GM21619 (cell line): Measurements from ENCODE around the gene C17orf78.
"Not testable (repeated sequence)": the region's sequence is repeated elsewhere in the genome, so short reads cannot be mapped to it uniquely, and the experiment has no call there.

Experiments used
- ATAC-seq: cut with Tn5 transposase; IDR thresholded peaks from one replicate; pipeline ENCODE4 v1.9.1; 2021; ENCODE audit not compliant: unreplicated experiment

C17orf78 gene

GRCh38 chr17:37430051-37430627 is 54.4 kb downstream of the C17orf78 start:
- no peak for ATAC-seq

- ATAC-seq, result no peak
Measured at GRCh38 chr17:37432671-37433070, 56.9 kb downstream of the C17orf78 start.

GRCh38 chr17:37438141-37438540 is 62.4 kb downstream of the C17orf78 start:
- ATAC-seq, result no peak

- no peak for ATAC-seq
Measured at GRCh38 chr17:37440424-37440823, 64.6 kb downstream of the C17orf78 start.

- not testable (repeated sequence) for ATAC-seq
Measured at GRCh38 chr17:37441369-37442014, 65.7 kb downstream of the C17orf78 start.
